Activated naive CD4-positive, alpha-beta T cell treated with Interleukin-2 at 50 U/mL for 16 hours (primary cell): ENCODE results near the gene EPM2A.
"Not testable (repeated sequence)": the region's sequence is repeated elsewhere in the genome, so short reads cannot be mapped to it uniquely, and the experiment has no call there.

Experiments
- DNase-seq: peaks from one replicate; pipeline ENCODE4 v3.0.0-alpha.2; 2020

The EPM2A gene

DNA sequence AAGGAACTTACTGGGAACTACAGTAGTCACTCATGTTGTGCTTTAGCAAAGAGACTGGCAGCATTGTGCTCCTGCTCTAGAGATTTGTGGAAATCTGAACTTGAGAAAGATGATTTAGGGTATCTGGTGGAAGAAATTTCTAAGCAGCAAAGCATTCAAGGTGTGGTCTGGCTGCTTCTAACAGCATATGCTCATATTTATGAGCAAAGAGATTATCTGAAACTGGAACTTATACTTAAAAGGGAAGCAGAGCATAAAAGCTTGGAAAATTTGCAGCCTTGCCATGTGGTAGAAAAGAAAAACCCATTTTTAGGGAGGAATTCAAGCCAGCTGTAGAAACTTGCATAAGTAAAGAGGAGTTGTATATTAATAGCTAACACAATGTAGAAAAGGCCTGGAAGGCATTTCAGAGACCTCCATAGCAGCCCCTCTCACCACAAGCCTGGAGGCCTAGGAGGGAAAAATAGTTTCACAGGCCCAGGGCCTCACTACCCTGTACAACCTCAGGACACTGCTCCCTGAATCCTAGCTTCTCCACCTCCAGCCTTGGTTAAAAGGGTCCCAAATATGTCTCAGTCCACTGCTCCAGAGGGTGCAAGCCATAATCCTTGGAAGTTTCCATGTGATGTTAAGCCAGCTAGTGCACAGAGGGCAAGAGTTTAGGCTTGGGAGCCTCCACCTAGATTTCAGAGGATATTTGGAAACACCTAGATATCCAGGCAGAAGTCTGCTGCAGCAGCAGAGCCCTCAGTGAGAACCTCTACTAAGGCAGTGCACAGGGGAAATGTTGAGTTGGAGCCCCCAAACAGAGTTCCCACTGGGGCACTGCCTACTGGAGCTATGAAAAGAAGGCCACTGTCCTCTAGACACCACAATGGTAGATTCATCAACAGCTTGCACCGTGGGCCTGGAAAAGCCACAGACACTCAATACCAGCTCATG, 6.6 kb downstream of the EPM2A start:
- DNase-seq, result no peak

DNA sequence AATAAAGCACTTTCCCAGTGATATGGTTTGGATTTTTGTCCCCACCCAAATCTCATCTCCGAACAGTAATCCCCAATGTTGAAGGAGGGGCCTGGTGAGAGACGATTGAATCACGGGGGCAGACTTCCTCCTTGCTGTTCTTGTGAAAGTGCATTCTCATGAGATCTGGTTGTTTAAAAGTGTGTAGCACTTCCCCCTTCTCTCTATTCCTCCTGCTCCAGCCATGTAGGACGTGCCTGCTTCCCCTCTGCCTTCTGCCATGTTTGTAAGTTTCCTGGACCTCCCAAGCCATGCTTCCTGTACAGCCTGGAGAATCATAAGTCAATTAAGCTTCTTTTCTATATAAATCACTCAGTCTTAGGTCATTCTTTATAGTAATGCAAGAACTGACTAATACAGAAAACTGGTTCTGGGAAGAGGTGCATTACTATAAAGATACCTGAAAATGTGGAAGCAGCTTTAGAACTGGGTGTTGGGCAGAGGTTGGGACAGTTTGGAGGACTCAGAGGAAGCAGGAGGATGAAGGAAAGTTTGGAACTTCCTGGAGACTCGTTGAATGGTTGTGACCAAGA, 7.4 kb downstream of the EPM2A start:
- no peak for DNase-seq

DNA sequence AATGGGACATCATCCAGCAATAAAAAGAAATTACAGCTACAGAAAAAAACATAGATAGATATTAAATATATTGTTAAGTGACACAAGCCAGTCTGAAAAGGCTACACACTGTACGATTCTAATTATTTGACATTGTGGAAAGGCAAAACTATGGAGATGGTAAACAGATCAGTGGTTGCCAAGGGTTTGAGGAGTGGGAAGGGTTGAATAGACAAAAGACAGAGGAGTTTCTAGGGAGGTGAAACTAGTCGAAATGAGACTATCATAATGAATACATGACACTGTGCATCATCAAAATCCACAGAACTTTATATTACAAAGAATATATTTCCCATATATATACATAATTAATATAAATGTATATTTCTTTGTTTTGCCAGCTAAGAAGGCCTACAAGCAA, 9.8 kb downstream of the EPM2A start:
- DNase-seq, result no peak

DNA sequence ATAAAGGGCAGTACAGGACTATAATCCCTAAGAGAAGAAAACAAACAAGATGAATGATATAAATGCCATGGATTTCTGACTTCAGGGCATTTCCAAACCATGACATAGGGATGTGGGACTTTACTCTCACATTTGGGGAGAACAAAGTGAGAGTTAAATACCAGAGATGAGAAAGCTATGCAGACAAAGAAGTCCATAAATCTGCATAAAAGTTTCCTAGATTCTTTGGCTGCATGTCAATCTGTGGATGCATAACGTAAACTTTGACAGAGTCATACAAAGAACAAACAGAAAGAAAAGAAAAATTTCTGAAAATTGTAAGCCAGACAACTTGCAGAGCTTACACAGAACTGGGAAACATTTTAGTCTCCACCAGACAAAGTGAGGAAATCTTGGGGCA, 11.7 kb downstream of the EPM2A start:
- no peak for DNase-seq

DNA sequence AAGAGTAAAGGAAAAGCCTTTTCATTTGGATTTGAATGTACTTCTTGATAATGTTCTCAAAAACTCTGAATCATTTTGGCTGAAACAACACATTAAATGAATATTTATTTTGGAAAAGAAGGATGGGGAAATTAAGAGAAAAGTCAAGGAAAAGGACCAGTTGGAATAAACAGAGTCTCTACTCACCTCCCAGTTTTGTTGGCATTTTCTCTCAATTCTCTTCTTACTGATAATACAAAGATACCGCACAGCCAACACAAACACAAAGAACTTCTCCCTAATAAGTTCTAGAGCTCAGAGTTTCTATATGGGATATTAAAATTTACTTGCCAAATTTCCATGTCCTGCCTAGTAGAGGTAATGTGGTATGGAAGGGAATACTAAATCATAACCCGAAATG, 13.1 kb downstream of the EPM2A start:
- no peak for DNase-seq

DNA sequence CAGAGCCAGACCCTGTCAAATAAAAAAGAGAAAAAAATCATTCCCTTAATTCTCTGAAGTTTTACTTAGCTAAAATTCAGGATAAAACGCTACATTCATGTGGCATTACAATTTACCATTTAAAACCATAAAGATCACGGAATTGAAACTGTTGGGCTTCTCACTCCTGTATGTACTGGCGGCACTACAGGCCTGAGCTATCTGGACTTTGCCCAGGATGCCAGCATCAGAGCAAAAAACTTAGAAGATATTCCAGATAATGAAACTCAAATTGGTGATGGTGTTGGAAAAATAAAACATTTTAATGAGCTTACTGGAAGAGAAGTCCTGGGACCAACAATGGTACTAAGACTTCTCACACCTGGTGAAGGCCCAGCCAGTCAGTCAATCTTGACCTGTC, 14.2 kb downstream of the EPM2A start:
- no peak for DNase-seq

DNA sequence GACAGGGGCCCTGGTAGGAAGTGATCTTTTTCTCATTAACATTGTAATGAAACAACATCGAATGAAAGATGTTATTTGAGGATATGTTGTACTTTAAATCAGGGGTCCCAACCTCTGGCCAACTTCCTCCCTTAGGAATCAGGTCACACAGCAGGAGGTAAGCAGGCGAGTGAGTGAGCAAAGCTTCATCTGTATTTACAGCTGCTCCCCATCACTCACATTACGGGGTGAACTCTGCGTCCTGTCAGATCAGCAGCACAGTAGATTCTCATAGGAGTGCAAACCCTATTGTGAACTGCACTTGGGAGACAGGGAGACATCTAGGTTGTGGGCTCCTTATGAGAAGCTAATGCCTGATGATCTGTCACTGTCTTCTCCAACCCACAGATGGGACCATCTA, 19.9 kb downstream of the EPM2A start:
- no peak for DNase-seq

DNA sequence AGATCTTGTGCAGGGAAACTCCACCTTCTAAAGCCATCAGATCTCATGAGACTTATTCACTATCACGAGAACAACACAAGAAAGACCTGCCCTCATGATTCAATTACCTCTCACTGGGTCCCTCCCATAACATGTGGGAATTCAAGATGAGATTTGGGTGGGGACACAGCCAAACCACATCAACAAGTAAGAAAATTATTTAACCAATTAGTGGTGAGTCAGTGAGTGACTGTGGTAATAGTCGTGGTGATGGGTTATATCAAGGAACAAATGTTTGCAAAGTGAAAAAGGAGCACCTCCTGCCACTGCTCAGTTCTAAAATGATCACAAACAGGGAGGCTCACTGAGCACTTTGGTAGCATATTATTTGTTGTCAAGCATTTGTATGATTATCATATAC, 20.6 kb downstream of the EPM2A start:
- no peak for DNase-seq

DNA sequence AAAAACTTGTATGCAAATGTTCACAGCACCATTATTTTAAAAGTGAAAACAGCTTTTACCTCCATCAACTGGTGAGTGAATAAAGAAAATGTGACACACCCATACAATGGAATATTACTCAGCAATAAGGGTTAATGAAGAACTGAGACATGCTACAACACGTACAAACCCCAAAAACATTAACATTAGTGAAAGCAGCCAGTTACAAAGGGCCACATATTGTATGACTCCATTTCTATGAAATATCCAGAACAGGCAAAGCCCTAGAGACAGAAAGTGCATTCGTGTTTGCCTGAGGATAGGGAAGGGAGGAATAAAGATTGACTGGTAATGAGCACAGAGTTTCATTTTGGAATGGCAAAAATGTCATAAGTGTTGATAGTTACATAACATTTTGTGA, 21.5 kb downstream of the EPM2A start:
- DNase-seq, result no peak

DNA sequence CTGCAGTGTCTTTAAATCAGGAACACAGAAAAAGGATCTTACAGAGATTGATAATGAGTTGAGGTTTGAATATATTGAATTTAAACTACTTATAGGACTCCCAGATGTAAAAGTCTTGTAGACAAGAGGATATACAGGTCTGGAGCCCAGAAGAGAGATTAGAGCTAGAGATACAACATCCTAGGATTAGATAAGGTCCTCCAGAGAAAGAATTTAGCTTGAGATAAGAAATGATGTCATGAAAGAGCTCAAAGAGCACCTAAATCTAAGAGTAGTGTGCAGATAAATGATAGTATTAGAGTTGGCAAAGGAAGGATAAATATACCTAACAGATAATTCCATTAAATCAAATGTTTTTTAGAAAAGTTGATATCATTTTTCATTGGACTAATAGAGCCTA, 23.9 kb downstream of the EPM2A start:
- no peak for DNase-seq

DNA sequence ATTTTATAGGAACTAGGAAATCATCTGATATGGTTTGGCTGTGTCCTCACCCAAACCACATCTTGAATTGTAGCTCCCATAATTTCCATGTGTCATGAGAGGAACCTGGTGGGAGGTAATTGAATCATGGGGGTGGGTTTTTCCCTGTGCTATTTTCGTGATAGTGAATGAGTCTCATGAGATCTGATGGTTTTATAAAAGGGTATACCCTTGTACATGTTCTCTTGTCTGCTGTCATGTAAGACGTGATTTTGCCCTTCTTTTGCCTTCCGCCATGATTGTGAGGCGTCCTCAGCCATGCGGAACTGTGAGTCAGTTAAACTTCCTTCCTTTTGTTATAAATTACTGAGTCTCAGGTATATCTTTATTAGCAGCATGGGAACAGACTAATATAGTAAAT, 27.9 kb downstream of the EPM2A start:
- no peak for DNase-seq

DNA sequence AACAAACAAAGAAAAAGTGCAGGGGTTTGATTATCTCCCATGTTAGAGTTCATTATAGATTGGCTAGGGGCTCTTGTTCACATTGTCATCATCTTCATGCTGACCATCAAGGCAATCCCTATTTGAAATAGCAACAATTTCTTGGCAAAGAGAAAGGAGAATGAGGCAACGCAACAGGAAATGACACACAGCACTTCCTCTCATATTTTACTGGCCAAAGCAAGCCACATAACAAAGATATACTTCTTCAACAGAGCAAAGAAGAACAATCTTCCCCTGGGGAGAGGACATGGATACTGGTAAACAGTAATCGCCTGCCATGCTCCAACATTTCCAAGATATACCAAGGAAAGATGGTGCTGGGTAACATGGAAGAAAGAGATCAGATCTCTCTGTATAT, 29.8 kb downstream of the EPM2A start:
- DNase-seq, result no peak

DNA sequence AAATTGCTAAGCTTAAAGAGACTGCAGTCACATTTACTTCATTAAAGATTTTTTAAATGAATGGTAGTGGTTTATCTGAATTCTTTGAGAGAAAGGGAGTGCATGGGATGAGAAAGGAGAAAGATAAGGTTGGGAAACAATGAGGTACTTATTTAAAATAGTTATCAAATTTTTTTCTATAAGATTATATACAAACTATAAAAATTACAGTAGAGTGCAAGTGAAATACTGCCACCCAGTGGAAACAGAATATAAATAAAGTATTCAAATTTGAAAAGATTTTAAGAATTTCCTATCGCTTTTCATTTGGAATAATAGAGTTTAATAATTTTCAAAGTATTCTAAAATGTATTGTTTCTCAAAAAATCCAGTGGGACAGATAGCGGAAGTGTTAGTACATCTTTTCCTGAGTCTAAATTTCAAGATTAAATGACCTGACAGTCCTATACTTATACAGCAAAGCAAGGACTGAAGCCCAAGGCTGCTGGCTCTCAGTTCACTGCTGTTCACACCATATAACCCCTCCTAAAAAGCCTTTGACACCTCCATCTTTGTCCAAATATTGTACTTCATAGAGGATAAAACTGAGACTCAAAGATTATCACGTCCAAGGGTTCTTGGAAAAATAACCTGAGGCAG, 31.1 kb downstream of the EPM2A start:
- no peak for DNase-seq

DNA sequence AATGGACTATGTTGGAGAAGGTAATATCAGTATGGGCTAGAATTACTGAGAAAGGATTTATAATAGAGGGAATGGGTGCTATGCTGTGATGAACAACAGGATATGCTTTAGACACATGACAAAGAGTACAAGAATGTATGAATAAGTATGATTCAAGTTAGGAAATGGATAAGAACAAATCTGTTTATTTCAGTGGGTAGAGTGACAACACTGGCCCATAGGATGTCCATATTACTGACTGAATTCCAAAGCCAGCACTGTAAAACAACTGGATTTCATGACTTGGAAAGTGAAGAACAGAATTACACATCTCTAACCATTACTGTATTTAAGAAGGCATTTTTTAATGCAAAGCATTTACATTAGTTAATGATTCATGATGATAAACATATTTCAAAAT, 35.9 kb downstream of the EPM2A start:
- no peak for DNase-seq

DNA sequence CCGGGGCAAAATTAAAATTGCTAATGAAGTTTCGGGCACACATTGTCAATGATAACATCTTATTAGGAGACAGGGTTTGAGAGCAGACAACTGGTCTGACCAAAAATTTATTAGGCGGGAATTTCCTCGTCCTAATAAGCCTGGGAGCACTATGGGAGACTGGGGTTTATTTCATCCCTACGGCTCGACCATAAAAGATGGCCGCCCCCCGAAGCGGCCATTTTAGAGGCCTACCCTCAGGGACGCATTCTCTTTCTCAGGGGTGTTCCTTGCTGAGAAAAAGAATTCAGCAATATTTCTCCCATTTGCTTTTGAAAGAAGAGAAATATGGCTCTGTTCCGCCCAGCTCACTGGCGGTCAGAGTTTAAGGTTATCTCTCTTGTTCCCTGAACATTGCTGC, 37.9 kb downstream of the EPM2A start:
- DNase-seq, result not testable (repeated sequence)

DNA sequence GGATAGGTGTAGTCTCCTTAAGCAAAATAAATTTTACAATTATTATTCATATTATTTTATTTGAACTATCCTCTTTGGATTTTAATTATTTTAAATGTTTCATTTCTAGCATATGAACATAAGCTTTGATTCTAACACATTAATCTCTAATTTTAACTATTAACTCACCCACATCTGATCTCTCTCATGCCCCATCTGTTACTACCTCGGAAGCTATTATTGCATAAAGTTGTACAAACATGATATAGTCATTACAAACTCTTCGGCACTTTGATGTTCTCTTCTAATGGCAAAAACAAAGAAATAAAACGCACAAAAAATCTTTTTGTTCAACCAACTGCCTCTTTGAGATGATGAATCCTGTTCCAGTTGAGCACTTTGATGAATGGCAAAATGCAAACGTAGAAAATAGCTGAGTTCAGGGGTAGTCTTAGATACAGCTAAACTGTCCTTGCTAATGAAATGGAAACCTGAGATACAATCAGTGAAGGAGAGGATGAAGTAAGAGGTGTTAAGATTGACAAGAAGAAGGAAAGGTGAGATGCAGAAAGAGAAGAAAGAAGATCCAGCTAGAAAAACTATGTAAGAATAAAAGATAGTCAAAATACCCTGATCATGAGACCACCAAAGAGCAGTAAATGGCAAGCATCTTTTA, 41.1 kb downstream of the EPM2A start:
- DNase-seq, result no peak

DNA sequence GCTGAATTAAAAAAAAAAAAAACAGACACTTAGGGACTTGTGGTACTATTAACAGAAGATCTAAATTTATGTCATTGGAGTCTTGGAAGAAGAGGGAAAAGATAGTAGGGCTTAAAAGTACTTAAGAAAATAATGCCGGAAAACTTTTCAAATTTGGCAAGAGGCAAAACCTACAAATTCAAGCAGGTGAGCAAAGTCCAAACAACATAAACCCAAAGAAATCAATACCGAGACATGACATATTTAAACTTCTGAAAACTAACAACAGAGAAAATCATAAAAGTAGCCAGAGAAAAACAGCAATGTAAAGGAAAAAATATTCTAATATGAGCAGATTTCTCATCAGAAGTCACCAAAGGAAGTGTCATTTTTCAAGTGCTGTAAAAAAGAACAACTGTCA, 44.4 kb downstream of the EPM2A start:
- no peak for DNase-seq

DNA sequence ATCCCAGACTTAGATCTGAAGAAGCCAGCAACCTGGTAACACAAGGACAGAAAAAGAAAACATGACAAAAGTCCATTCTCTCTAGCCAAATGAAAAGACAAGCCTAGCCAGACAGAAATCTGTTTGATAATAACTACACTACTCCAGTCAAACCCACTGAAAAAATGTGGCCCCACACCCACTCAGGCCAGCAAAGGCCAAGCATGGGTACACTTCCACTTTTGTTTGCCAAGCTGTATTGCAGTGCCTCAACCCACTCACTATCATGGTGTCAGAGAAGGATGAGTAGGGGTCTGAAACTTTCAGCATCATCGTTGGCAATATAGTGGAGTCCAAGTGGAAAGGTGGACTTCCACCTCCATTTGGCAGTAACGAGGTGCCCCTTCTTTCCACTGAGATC, 45.8 kb downstream of the EPM2A start:
- DNase-seq, result no peak

DNA sequence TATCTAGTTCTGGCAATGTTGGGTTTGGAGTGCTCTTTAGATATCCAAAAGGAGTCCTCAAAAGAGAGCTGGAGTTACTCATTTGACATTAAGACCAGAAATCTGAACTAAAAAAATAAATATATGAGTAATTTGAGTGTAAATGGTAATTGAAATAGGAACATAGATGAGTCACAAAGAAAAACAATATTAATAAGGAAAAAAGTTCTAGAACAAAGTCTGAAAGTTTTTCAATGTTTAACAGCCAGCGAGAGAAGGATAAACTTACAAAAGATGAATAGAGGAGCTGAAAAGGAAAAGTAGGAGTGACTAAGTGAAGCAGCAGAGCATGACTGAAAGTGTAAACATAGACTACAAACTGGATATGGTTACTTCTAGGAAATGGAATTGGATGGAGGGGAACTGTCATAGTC, 46.8 kb downstream of the EPM2A start:
- no peak for DNase-seq

DNA sequence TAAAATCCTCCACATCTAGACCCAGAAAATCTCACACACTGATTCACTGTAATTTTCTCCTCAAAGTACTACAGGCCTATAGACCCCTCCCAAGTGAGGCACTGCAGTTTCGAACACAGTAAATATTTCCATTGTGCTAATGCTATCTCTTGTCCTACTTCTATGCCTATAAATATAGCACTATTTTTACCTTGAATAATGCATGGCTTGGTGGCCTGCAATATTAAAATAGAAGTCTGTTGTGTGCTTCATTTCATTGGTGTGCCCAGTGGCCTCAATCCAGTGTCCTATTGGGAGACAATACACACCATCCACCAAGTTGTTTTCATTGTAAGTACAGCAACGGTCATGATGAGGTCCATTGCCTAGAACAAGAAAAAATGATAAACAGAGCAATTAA, 49.4 kb downstream of the EPM2A start:
- DNase-seq, result no peak

DNA sequence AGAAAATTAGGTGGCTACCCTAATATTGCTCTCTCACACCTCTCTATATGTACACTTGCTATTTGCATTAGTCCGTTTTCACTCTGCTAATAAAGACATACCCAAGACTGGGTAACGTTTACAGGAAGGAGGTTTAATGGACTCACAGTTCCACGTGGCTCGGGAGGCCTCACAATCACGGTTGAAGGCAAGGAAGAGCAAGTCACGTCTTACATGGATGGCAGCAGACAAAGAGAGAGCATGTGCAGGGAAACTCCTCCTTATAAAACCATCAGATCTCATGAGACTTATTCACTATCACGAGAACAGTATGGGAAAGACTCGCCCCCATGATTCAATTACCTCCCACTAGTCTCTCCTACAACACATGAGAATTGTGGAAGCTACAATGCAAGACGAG, 53.4 kb downstream of the EPM2A start:
- DNase-seq, result no peak

DNA sequence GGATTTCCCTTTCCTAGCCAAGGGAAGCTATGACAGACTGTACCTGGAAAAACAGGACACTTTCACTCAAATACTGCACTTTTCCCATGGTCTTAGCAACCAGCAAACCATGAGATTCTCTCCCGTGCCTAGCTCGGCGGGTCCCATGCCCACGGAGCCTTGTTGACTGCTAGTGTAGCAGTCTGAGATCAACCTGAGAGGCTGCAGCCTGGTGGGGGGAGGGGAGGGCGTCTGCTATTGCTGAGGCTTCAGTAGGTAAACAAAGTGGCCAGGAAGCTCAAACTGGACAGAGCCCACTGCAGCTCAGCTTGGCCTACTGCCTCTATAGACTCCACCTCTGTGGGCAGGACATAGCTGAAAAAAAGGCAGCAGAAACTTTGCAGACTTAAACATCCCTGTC, 61.8 kb downstream of the EPM2A start:
- no peak for DNase-seq

DNA sequence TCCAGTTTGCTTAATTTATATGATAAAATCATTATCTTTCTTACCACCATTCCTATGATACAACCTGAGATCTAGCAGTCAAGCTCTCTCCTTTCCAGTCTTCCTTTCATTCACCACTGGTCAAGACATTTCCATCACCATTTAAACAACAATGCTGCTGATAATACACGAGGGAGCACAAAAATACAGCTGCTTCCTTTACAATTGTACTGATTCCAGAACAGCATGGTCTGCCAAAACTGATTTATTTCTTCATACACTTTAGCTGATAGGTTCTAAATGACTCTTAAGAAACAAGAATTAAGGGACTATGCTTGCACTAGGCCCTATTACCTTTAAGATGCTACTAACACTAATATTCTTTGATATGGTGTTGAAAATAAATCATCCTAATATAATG, 65.0 kb downstream of the EPM2A start:
- DNase-seq, result no peak

DNA sequence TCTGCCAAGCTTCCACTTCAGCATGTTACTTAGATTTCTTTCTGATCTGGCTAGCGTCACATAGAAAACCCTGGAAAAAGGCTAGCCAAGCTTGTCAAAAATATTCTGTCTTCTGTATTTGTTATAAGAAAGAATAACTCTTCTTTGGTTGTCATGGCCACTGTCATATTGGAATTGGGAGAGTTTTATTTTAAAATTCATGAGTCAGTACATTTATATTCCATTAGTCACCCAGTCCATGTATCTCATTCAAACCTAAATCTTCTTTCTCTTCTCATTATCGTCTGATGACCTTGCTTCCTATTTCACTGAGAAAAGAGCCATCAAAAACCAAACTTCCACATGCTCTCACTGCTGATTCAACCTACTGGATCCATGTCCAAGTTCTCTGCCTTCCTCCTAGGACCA, 65.7 kb downstream of the EPM2A start:
- DNase-seq, result no peak
